Calu3 (cell line): ENCODE results near the gene ATXN7L1. TPM values are rescaled to one million over a fixed set of nuclear protein-coding genes. Genes with fewer than 3 reads are reported as not detected.

Experiments used
- BruUV-seq: library from RNA; stranded (reverse); fragments of 400-500 nt; replicated peaks from 2 replicates; lab custom pipeline; 2021; lab: Mats Ljungman, UMichigan
- CTCF ChIA-PET: fragments of 300-600 bp; sonication (Branson Sonifier 250); formaldehyde crosslinking; loops from one replicate; lab custom pipeline; 2022; ENCODE audit warnings: antibody characterized with exemption; lab: Charles Lee
- DNase-seq: peaks from one replicate; pipeline ENCODE4 v3.0.0; 2022
- H3K27ac Mint-ChIP-seq: one replicate; pipeline ENCODE4 v1.8.0; 2022; ENCODE audit warnings: mixed read lengths; ENCODE audit not compliant: unreplicated experiment
- H3K27me3 Mint-ChIP-seq: one replicate; pipeline ENCODE4 v1.8.0; 2022; ENCODE audit warnings: mixed read lengths; ENCODE audit not compliant: unreplicated experiment
- H3K36me3 Mint-ChIP-seq: one replicate; pipeline ENCODE4 v1.8.0; 2022; ENCODE audit warnings: mild to moderate bottlenecking, moderate library complexity, mixed read lengths; ENCODE audit not compliant: insufficient read depth, unreplicated experiment
- H3K4me1 Mint-ChIP-seq: one replicate; pipeline ENCODE4 v1.8.0; 2022; ENCODE audit warnings: mild to moderate bottlenecking, low read depth, mixed read lengths; ENCODE audit not compliant: unreplicated experiment
- H3K4me3 Mint-ChIP-seq: one replicate; pipeline ENCODE4 v1.8.0; 2022; ENCODE audit warnings: mild to moderate bottlenecking, low read depth, moderate library complexity, mixed read lengths; ENCODE audit not compliant: unreplicated experiment
- H3K9me3 Mint-ChIP-seq: one replicate; pipeline ENCODE4 v1.8.0; 2022; ENCODE audit warnings: low read depth, mixed read lengths; ENCODE audit not compliant: unreplicated experiment
- CTCF ChIP-seq: fragments of 200-600 bp; IDR thresholded peaks from one replicate; pipeline ENCODE4 v1.8.0; 2022; ENCODE audit warnings: antibody characterized with exemption; ENCODE audit not compliant: unreplicated experiment
- intact Hi-C: fragments of 100-400 bp; cut with micrococcal nuclease; formaldehyde crosslinking; loops from one replicate; pipeline ENCODE4 v1.10.0; 2022; ENCODE audit not compliant: unreplicated experiment
- total RNA-seq: library from RNA; stranded (reverse); gene quantifications from 2 replicates; pipeline ENCODE4 v1.2.3, GENCODE V29; 2022

Gene ATXN7L1
- total RNA-seq, 1 experiment from 2014 or later: 12.0 TPM

- BruUV-seq: no TSS peak
Measured at GRCh38 chr7:105815576-105815975, 60.8 kb downstream of the ATXN7L1 start.

GRCh38 chr7:105814481-105814880, 61.9 kb downstream of the ATXN7L1 start:
- no peak for DNase-seq
- no TSS peak for BruUV-seq
- H3K27ac Mint-ChIP-seq: no peak overlapping the region
- H3K9me3 Mint-ChIP-seq: no peaks in the 10 kb centered on the region
- intact Hi-C loops: no loop called here
- no peak overlapping the region for H3K4me3 Mint-ChIP-seq
- H3K27me3 Mint-ChIP-seq: no peaks in the 10 kb centered on the region
- no peak for TF ChIP-seq CTCF
- H3K4me1 Mint-ChIP-seq: peaks cover 2% of the 10 kb centered on the region
- peaks cover 4% of the 10 kb centered on the region for H3K36me3 Mint-ChIP-seq
- CTCF ChIA-PET: no interaction called here

More at GRCh38 chr7:105815576-105815975, 60.8 kb downstream of the ATXN7L1 start:
- Mint-ChIP-seq H3K36me3 (peaks cover 4% of the 10 kb centered on the region), H3K4me1 (no peaks in the 10 kb centered on the region), H3K9me3 (no peaks in the 10 kb centered on the region), H3K4me3 (no peak overlapping the region), H3K27ac (no peak overlapping the region), H3K27me3 (no peaks in the 10 kb centered on the region)
- intact Hi-C loops: no loop called here
- CTCF ChIA-PET: interaction anchor here (0.5 kb wide), 1 partner anchor 39 kb away, joined by 5 read pairs; no protein-coding TSS in a partner anchor
- no peak for TF ChIP-seq CTCF
- DNase-seq: no peak

- Mint-ChIP-seq H3K9me3 (no peaks in the 10 kb centered on the region), H3K36me3 (peaks cover 5% of the 10 kb centered on the region), H3K4me1 (peaks cover 23% of the 10 kb centered on the region), H3K27me3 (no peaks in the 10 kb centered on the region), H3K4me3 (no peak overlapping the region), H3K27ac (no peak overlapping the region)
- BruUV-seq: no TSS peak
- CTCF ChIA-PET: no interaction called here
- no peak for DNase-seq
- TF ChIP-seq CTCF: no peak
- intact Hi-C loops: no loop called here
Measured at GRCh38 chr7:105811189-105811847, 65.1 kb downstream of the ATXN7L1 start.

GRCh38 chr7:105810556-105810955, 65.8 kb downstream of the ATXN7L1 start:
- CTCF ChIA-PET: no interaction called here
- Mint-ChIP-seq H3K9me3 (no peaks in the 10 kb centered on the region), H3K27ac (no peak overlapping the region), H3K27me3 (no peaks in the 10 kb centered on the region), H3K4me1 (peaks cover 30% of the 10 kb centered on the region), H3K36me3 (peaks cover 11% of the 10 kb centered on the region), H3K4me3 (no peak overlapping the region)
- DNase-seq: no peak
- TF ChIP-seq CTCF: no peak
- intact Hi-C loops: no loop called here
- no TSS peak for BruUV-seq
